GM04503 (cell line): ENCODE data around the gene MAGEE1.

Source experiments
- DNase-seq: peaks from one replicate; pipeline ENCODE4 v3.0.0-alpha.2; 2012; ENCODE audit warnings: low read depth

MAGEE1 gene, protein sequence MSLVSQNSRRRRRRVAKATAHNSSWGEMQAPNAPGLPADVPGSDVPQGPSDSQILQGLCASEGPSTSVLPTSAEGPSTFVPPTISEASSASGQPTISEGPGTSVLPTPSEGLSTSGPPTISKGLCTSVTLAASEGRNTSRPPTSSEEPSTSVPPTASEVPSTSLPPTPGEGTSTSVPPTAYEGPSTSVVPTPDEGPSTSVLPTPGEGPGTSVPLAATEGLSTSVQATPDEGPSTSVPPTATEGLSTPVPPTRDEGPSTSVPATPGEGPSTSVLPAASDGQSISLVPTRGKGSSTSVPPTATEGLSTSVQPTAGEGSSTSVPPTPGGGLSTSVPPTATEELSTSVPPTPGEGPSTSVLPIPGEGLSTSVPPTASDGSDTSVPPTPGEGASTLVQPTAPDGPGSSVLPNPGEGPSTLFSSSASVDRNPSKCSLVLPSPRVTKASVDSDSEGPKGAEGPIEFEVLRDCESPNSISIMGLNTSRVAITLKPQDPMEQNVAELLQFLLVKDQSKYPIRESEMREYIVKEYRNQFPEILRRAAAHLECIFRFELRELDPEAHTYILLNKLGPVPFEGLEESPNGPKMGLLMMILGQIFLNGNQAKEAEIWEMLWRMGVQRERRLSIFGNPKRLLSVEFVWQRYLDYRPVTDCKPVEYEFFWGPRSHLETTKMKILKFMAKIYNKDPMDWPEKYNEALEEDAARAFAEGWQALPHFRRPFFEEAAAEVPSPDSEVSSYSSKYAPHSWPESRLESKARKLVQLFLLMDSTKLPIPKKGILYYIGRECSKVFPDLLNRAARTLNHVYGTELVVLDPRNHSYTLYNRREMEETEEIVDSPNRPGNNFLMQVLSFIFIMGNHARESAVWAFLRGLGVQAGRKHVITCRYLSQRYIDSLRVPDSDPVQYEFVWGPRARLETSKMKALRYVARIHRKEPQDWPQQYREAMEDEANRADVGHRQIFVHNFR

GRCh38 chrX:76427560-76428242 lies at the start of gene MAGEE1:
Gene MAGEE1 (plus strand): TSS chrX:76427710. CDS start chrX:76427931, 221 bp downstream.
- peak; percentile 4 for DNase-seq

- DNase-seq = no peak
Measured at GRCh38 chrX:76398970-76399369, 28.5 kb upstream of the MAGEE1 start.

DNA sequence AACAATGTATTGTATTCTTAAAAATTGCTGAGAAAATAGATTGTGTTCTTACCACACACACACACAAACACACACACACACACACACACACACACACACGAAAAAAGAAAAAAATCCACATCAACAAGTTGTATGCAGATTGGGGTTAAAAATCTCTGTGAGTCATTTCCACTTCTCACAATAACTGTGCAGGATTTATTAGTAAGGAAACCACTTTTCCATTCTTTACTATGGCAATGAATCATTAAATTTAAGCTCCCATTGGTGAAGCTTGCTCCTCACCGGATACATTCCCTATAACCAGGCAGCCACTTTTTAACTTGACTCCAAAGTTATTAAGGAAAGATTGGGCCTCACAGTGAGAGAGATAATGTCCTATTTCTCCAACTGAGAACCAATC lies 19.7 kb upstream of the MAGEE1 start:
- no peak for DNase-seq

- no peak for DNase-seq
Measured at GRCh38 chrX:76420237-76420636, 7.3 kb upstream of the MAGEE1 start.

DNA sequence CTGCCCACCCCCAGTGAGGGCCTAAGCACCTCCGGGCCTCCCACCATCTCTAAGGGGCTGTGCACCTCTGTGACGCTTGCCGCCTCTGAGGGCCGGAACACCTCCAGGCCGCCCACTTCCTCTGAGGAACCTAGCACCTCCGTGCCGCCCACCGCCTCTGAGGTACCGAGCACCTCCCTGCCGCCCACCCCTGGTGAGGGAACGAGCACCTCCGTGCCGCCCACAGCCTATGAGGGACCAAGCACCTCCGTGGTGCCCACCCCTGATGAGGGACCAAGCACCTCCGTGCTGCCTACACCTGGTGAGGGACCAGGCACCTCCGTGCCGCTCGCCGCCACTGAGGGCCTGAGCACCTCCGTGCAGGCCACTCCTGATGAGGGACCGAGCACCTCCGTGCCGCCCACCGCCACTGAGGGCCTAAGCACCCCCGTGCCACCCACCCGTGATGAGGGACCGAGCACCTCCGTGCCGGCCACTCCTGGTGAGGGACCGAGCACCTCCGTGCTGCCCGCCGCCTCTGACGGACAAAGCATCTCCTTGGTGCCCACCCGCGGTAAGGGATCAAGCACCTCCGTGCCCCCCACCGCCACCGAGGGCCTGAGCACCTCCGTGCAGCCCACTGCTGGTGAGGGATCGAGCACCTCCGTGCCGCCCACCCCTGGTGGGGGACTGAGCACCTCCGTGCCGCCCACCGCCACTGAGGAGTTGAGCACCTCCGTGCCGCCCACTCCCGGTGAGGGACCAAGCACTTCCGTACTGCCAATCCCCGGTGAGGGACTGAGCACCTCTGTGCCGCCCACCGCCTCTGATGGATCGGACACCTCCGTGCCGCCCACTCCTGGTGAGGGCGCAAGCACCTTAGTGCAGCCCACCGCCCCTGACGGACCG lies 977 bp downstream of the MAGEE1 start:
- DNase-seq = no peak

GRCh38 chrX:76433219-76433618 lies 5.7 kb downstream of the MAGEE1 start:
- DNase-seq = no peak

DNA sequence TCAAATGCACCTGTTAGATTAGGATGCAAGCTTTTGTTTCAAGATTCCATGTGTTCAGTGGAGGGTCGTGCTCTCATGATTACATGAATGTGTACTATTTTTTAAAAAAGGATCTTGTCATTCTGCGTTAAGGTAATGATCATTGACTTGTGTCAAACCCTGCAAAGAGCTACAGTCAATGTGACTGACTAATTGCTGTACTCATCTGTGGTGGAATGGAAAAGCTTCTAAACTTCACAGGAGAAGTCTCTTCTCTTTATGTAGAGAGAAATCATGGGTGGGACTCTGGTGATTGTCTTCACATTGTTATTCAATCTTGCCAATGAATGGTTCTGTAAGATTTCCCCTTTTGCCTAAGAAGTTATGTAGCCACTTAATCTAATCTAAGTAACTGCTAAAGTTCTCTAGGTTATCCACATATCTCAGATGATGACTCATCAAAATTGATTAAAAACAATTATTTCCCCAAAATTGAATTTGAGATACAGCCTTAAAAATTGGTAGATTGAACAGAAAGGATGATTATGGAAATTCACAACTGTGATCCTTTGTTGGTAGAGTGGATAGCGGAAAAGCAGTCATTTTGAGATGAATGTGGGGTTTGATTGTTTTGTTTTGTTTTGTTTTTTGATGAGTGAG lies 6.7 kb downstream of the MAGEE1 start:
- DNase-seq = no peak

GRCh38 chrX:76439188-76439587 lies 11.7 kb downstream of the MAGEE1 start:
- DNase-seq = no peak

- no peak for DNase-seq
Measured at GRCh38 chrX:76453737-76454406, 26.4 kb downstream of the MAGEE1 start.

- DNase-seq = peak; percentile 7
Measured at GRCh38 chrX:76454456-76454927, 27.0 kb downstream of the MAGEE1 start.

DNA sequence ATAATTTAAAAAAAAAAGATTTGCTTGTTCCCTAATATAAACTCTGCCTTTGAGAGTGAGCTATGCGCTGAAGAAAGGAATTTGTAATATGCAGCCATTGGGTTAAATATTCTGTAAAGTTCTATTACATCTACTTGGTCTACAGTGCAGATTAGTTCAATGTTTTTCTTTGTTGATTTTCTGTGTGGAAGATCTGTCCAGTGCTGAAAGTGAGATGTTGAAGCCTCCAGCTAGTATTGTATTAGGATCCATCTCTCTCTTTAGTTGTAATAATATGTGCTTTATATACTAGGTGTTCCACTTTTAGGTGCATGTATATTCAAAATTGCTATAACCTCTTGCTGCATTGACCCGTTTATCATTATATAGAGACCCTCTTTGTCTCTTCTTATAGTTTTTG lies 49.8 kb downstream of the MAGEE1 start:
- DNase-seq = no peak
